HepG2 (cell line): ENCODE data around the gene ZNF865. TPM values are rescaled to one million over a fixed set of nuclear protein-coding genes. Genes with fewer than 3 reads are reported as not detected.
A peak's percentile ranks its signal among the peaks of the same experiment; 100 is the strongest.

ENCODE experiments used
- ATAC-seq: fragments of 200-7000 bp; cut with Tn5 transposase; 3 replicates; pipeline ENCODE4 v1.9.1; 2020; ENCODE audit warnings: mild to moderate bottlenecking, moderate library complexity
- BruUV-seq: library from RNA; stranded (reverse); fragments of 400-500 nt; replicated peaks from 2 replicates; lab custom pipeline; 2021; lab: Mats Ljungman, UMichigan
- CTCF ChIA-PET: fragments of 300-600 bp; formaldehyde crosslinking; extraction: SDS; loops from one replicate; lab custom pipeline; 2021; ENCODE audit warnings: low total read pairs, inconsistent platforms, low intra/inter-chr PET ratio; lab: Yijun Ruan, JAX
- POLR2A ChIA-PET: fragments of 350-600 bp; sonication (Branson Sonifier 250); formaldehyde crosslinking; loops from one replicate; lab custom pipeline; 2020; ENCODE audit warnings: antibody characterized with exemption, inconsistent platforms; lab: Yijun Ruan, JAX
- DNase-seq: peaks from one replicate; pipeline ENCODE4 v3.0.0-alpha.2; 2015; ENCODE audit warnings: low spot score
- FAIRE-seq: peaks from 3 replicates; lab custom pipeline; 2011; peaks lifted over from hg19 to GRCh38; lab: Jason Lieb, UNC
- H2AFZ ChIP-seq: one replicate; pipeline ENCODE4 v1.6.1; 2011; ENCODE audit warnings: low read length, inconsistent platforms
- H3K27ac ChIP-seq: fragments of 300-600 bp; 3 replicates; pipeline ENCODE4 v1.8.0; 2011; ENCODE audit warnings: mixed run types, mild to moderate bottlenecking, mixed read lengths, low read length, inconsistent platforms; ENCODE audit not compliant: insufficient read depth; ENCODE audit errors: extremely low read length
- H3K27me3 ChIP-seq, 2 experiments: fragments of 200-600 bp in 1 of 2; 2 replicates in 1 of 2; 3 replicates in 1 of 2; pipeline versions ENCODE4 v1.6.0 to v1.8.0; 2011; ENCODE audit warnings: low read length in 2 of 2, mild to moderate bottlenecking in 2 of 2, moderate library complexity in 2 of 2, inconsistent platforms in 1 of 2; ENCODE audit not compliant: insufficient read depth in 2 of 2, control insufficient read depth in 1 of 2
- H3K36me3 ChIP-seq, 2 experiments: fragments of 200-600 bp in 1 of 2; replicated peaks in 1 of 2; 2 replicates in 1 of 2; 3 replicates in 1 of 2; pipeline versions ENCODE4 v1.5.1 to v1.8.0; 2011; ENCODE audit warnings: low read length in 2 of 2, inconsistent platforms in 1 of 2; ENCODE audit not compliant: insufficient read depth in 2 of 2, control insufficient read depth in 1 of 2
- H3K4me1 ChIP-seq: 2 replicates; pipeline ENCODE4 v1.5.1; 2012; ENCODE audit warnings: low read length, inconsistent platforms; ENCODE audit not compliant: insufficient read depth
- H3K4me2 ChIP-seq: 2 replicates; pipeline ENCODE4 v1.6.0; 2011; ENCODE audit warnings: low read depth, low read length, inconsistent platforms
- H3K4me3 ChIP-seq, 3 experiments: fragments of 200-600 bp in 1 of 3; sonication (generic), shearing (Covaris generic) in 1 of 3; replicated peaks in 1 of 3; 2 replicates each; pipeline ENCODE4 v1.5.1; 2011 to 2016; ENCODE audit warnings: low read length in 3 of 3, inconsistent platforms in 2 of 3, low read depth in 2 of 3, mild to moderate bottlenecking in 2 of 3, control low read depth in 1 of 3, mixed read lengths in 1 of 3; ENCODE audit not compliant: insufficient read depth in 1 of 3
- H3K79me2 ChIP-seq: one replicate; pipeline ENCODE4 v1.6.1; 2011; ENCODE audit warnings: low read length, inconsistent platforms; ENCODE audit not compliant: insufficient read depth
- H3K9ac ChIP-seq: 2 replicates; pipeline ENCODE4 v1.6.0; 2011; ENCODE audit warnings: mild to moderate bottlenecking, low read depth, low read length, inconsistent platforms; ENCODE audit not compliant: insufficient read depth
- H3K9me3 ChIP-seq: 2 replicates; pipeline ENCODE4 v1.5.1; 2012; ENCODE audit warnings: mild to moderate bottlenecking, low read length
- H4K20me1 ChIP-seq: 2 replicates; pipeline ENCODE4 v1.6.0; 2011; ENCODE audit warnings: inconsistent platforms, mild to moderate bottlenecking, low read length, moderate library complexity; ENCODE audit not compliant: insufficient read depth
- AGO2 ChIP-seq: fragments of 200-400 bp; formaldehyde crosslinking; optimal IDR thresholded peaks from 2 replicates; pipeline ENCODE3; 2017; ENCODE audit warnings: mild to moderate bottlenecking, low read depth, low read length, moderate library complexity
- IRF9 ChIP-seq: sonication (generic); formaldehyde crosslinking; IDR thresholded peaks from 2 replicates; pipeline ENCODE4 v1.8.0; 2022; ENCODE audit warnings: missing genetic modification reagents, mild to moderate bottlenecking, borderline replicate concordance
- KDM2A ChIP-seq: sonication (generic); formaldehyde crosslinking; IDR thresholded peaks from 2 replicates; pipeline ENCODE4 v1.4.0; 2020; ENCODE audit warnings: low read depth, missing genetic modification reagents, borderline replicate concordance
- POLR2G ChIP-seq: fragments of 200-400 bp; formaldehyde crosslinking; IDR thresholded peaks from 2 replicates; pipeline ENCODE4 v1.6.1; 2018; ENCODE audit warnings: mild to moderate bottlenecking, low read depth, low read length, moderate library complexity
- RBM22 ChIP-seq: fragments of 200-400 bp; formaldehyde crosslinking; optimal IDR thresholded peaks from 2 replicates; pipeline ENCODE3; 2017; ENCODE audit warnings: mild to moderate bottlenecking, low read length, moderate library complexity
- TOE1 ChIP-seq: sonication (generic); formaldehyde crosslinking; IDR thresholded peaks from 2 replicates; pipeline ENCODE4 v1.4.0; 2020; ENCODE audit warnings: mild to moderate bottlenecking, missing genetic modification reagents
- ZFP36L2 ChIP-seq: sonication (generic); formaldehyde crosslinking; IDR thresholded peaks from 2 replicates; pipeline ENCODE4 v1.4.0; 2020; ENCODE audit warnings: missing genetic modification reagents
- ZFP82 ChIP-seq: sonication (generic); formaldehyde crosslinking; IDR thresholded peaks from 2 replicates; pipeline ENCODE4 v1.5.1; 2020; ENCODE audit warnings: mild to moderate bottlenecking, missing genetic modification reagents, borderline replicate concordance
- ZMYM3 ChIP-seq: sonication (generic); formaldehyde crosslinking; IDR thresholded peaks from 2 replicates; pipeline ENCODE4 v1.5.1; 2020; ENCODE audit warnings: mild to moderate bottlenecking, missing genetic modification reagents
- ZNF441 ChIP-seq: sonication (generic); formaldehyde crosslinking; IDR thresholded peaks from 2 replicates; pipeline ENCODE4 v1.7.0; 2021; ENCODE audit warnings: missing genetic modification reagents, borderline replicate concordance
- ZNF629 ChIP-seq: sonication (generic); formaldehyde crosslinking; conservative IDR thresholded peaks from 2 replicates; pipeline ENCODE4 v1.5.0; 2020; ENCODE audit warnings: missing genetic modification reagents
- ZNF652 ChIP-seq: IDR thresholded peaks from 2 replicates; pipeline ENCODE4 v1.6.1; 2016; ENCODE audit warnings: low read depth, borderline replicate concordance
- ZNF724P ChIP-seq: sonication (generic); formaldehyde crosslinking; IDR thresholded peaks from 2 replicates; pipeline ENCODE4 v1.8.0; 2022; ENCODE audit warnings: missing genetic modification reagents, borderline replicate concordance
- WGBS: methylation state at CpG from one replicate; pipeline ENCODE4 v1.1.6; 2017; ENCODE audit warnings: low lambda C conversion rate; 5-methylcytosine and 5-hydroxymethylcytosine counted together
- in situ Hi-C: cut with HindIII; loops from 2 replicates; pipeline ENCODE4 v1.10.0; 2017; ENCODE audit warnings: low pct_unique_long_range_greater_than_20kb; ENCODE audit not compliant: extremely low pct_ligation_motif_present
- intact Hi-C: fragments of 100-400 bp; cut with micrococcal nuclease; formaldehyde crosslinking; loops from one replicate; pipeline ENCODE4 v1.10.0; 2022; ENCODE audit not compliant: unreplicated experiment
- polyA plus RNA-seq, 8 experiments: library from polyadenylated mRNA; depleted of rRNA in 3 of 8; stranded (reverse) in 7 of 8; unstranded in 1 of 8; fragments of >200 nt; fragmentation: Illumina TruSeq in 4 of 8; extraction: Trizol in 4 of 8; gene quantifications; 2 replicates each; pipeline versions ENCODE4 v1.2.1 to v1.2.3, GENCODE V29; 2011 to 2016; ENCODE audit warnings: low read depth in 4 of 8, missing spikeins in 1 of 8, mixed read lengths in 1 of 8; ENCODE audit not compliant: insufficient read depth in 1 of 8
- total RNA-seq, 5 experiments: library from RNA; depleted of rRNA; stranded (reverse); fragments of >200 nt; fragmentation: Illumina TruSeq; extraction: Trizol; gene quantifications; 2 replicates each; pipeline ENCODE4 v1.2.3, GENCODE V29; 2016; ENCODE audit warnings: low read depth in 1 of 5

The ZNF865 gene
- total and polyA plus RNA-seq, 2 of the 13 experiments (the other 11 are each of a cell fraction or from before 2014, with no cell fraction given) = 0.93 to 1.0 TPM

- ATAC-seq (no peak), DNase-seq (no peak), FAIRE-seq (no peak)
- no peak overlapping the region for H3K4me3 ChIP-seq
- no peak overlapping the region for H3K9ac ChIP-seq
- H2AFZ ChIP-seq = no peak overlapping the region
- no peak for TF ChIP-seq IRF9 (CRISPR knock-in tag)
- peak; percentile 83 for TF ChIP-seq AGO2
- POLR2A ChIA-PET = no interaction called here
- WGBS = 98% methylated on average over 14 of the region's 20 CpGs
- no peak overlapping the region for H3K27ac ChIP-seq
- no peaks in the 10 kb centered on the region for H3K9me3 ChIP-seq
- peaks cover 44% of the 10 kb centered on the region for H4K20me1 ChIP-seq
- no peaks in the 10 kb centered on the region for H3K27me3 ChIP-seq
- no peak overlapping the region for H3K4me2 ChIP-seq
- BruUV-seq = no TSS peak
- CTCF ChIA-PET = no interaction called here
- H3K79me2 ChIP-seq = peaks cover 54% of the 10 kb centered on the region
- intact Hi-C loops (no loop called here), in situ Hi-C loops (no loop called here)
- peaks cover 57 to 90% of the 10 kb centered on the region in 2 experiments for H3K36me3 ChIP-seq
- peaks cover 18% of the 10 kb centered on the region for H3K4me1 ChIP-seq
These were observed 58.5 kb downstream of the ZNF865 start for GRCh38 chr19:55663846-55664536.

GRCh38 chr19:55666343-55667005 is 61.0 kb downstream of the ZNF865 start:
- Histone ChIP-seq H3K27ac (no peak overlapping the region), H3K9ac (no peak overlapping the region), H3K4me1 (peaks cover 18% of the 10 kb centered on the region), H3K36me3 (peaks cover 62 to 82% of the 10 kb centered on the region in 2 experiments), H3K9me3 (no peaks in the 10 kb centered on the region), H3K4me2 (no peak overlapping the region), H3K4me3 (no peak overlapping the region), H4K20me1 (peaks cover 58% of the 10 kb centered on the region), H2AFZ (no peak overlapping the region), H3K27me3 (no peaks in the 10 kb centered on the region), H3K79me2 (peaks cover 55% of the 10 kb centered on the region)
- TF ChIP-seq RBM22 (peak; percentile 63), KDM2A (no peak), ZNF652 (CRISPR knock-in tag) (no peak), ZNF629 (CRISPR knock-in tag) (peak; percentile 85), ZNF441 (no peak), POLR2G (peak; percentile 18; the same call in 1 of the 2 replicates), TOE1 (CRISPR knock-in tag) (no peak), ZFP36L2 (CRISPR knock-in tag) (no peak), ZMYM3 (peak; percentile 56; the same call in 1 of the 2 replicates), ZFP82 (CRISPR knock-in tag) (no peak), ZNF724P (CRISPR knock-in tag) (no peak), AGO2 (peak; percentile 34)
- CTCF ChIA-PET = no interaction called here
- in situ Hi-C loops = no loop called here
- ATAC-seq (no peak), DNase-seq (no peak), FAIRE-seq (no peak)
- 95% methylated on average over 4 of the region's 12 CpGs for WGBS
- POLR2A ChIA-PET = no interaction called here
- no TSS peak for BruUV-seq
- intact Hi-C loops = no loop called here
